ENCODE measurements around the gene CCDC142. TPM values are rescaled to one million over a fixed set of nuclear protein-coding genes. Genes with fewer than 3 reads are reported as not detected.

The CCDC142 gene
- polyA plus RNA-seq, 1 donor (not counting 4 experiments of a cell fraction or from before 2014, with no cell fraction given): 4.7 TPM

- peak overlapping the region; percentile 95 for H2AFZ ChIP-seq (ENCODE audit: control insufficient read depth, low read length)
- peak overlapping the region; percentile 97 for H3K4me2 ChIP-seq (ENCODE audit: control insufficient read depth, extremely low read depth, insufficient read depth, low read depth, low read length)
- dilution Hi-C loops (cut with MboI; ENCODE audit: extremely low pct_ligation_motif_present, low sequenced_read_pairs): no loop called here
- H3K9me3 ChIP-seq (ENCODE audit: control insufficient read depth, low read depth, low read length): no peaks in the 10 kb centered on the region
- H3K36me3 ChIP-seq (ENCODE audit: control insufficient read depth in 2 of 2, extremely low read depth in 1 of 2, insufficient read depth in 2 of 2, low read length in 2 of 2): peaks cover 12 to 16% of the 10 kb centered on the region in 2 experiments
- no peaks in the 10 kb centered on the region for H3K27me3 ChIP-seq (ENCODE audit: control insufficient read depth, extremely low read depth, insufficient read depth, low read length)
- H3K4me1 ChIP-seq (ENCODE audit: control insufficient read depth, extremely low read depth, insufficient read depth, low read length): peaks cover 9% of the 10 kb centered on the region
- no peaks in the 10 kb centered on the region for H3K9me1 ChIP-seq (ENCODE audit: control insufficient read depth, extremely low read depth, insufficient read depth, low read length)
- H3K4me3 ChIP-seq (ENCODE audit: control insufficient read depth in 2 of 3, extremely low read depth in 1 of 3, insufficient read depth in 2 of 3, low read depth in 1 of 3, low read length in 3 of 3): peak overlapping the region; percentile 67 to 99 (median 75)
- TF ChIP-seq EZH2 (IDR thresholded peaks at IDR 0.05; ENCODE audit: low read length): no peak
- TF ChIP-seq, protein P1, sequence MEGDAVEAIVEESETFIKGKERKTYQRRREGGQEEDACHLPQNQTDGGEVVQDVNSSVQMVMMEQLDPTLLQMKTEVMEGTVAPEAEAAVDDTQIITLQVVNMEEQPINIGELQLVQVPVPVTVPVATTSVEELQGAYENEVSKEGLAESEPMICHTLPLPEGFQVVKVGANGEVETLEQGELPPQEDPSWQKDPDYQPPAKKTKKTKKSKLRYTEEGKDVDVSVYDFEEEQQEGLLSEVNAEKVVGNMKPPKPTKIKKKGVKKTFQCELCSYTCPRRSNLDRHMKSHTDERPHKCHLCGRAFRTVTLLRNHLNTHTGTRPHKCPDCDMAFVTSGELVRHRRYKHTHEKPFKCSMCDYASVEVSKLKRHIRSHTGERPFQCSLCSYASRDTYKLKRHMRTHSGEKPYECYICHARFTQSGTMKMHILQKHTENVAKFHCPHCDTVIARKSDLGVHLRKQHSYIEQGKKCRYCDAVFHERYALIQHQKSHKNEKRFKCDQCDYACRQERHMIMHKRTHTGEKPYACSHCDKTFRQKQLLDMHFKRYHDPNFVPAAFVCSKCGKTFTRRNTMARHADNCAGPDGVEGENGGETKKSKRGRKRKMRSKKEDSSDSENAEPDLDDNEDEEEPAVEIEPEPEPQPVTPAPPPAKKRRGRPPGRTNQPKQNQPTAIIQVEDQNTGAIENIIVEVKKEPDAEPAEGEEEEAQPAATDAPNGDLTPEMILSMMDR (optimal IDR thresholded peaks at IDR 0.05 in 1 of 3, IDR thresholded peaks at IDR 0.05 in 1 of 3, conservative IDR thresholded peaks at IDR 0.05 in 1 of 3; ENCODE audit: extremely low read depth in 1 of 3, insufficient read depth in 2 of 3, low read length in 3 of 3): no peak
- no peaks in the 10 kb centered on the region for H4K20me1 ChIP-seq (ENCODE audit: control insufficient read depth, extremely low read depth, insufficient read depth, low read length)
- H3K9ac ChIP-seq (ENCODE audit: control insufficient read depth, extremely low read depth, insufficient read depth, low read length): peak overlapping the region; percentile 93
- H3K27ac ChIP-seq (ENCODE audit: control insufficient read depth, insufficient read depth, low read length): peak overlapping the region; percentile 89
- FAIRE-seq (no peak), DNase-seq (ENCODE audit: low read depth, low spot score) (no peak)
- H3K79me2 ChIP-seq (ENCODE audit: control insufficient read depth, insufficient read depth, low read length): no peaks in the 10 kb centered on the region
Measured at GRCh38 chr2:74472945-74473258, 9.9 kb downstream of the CCDC142 start.

DNA sequence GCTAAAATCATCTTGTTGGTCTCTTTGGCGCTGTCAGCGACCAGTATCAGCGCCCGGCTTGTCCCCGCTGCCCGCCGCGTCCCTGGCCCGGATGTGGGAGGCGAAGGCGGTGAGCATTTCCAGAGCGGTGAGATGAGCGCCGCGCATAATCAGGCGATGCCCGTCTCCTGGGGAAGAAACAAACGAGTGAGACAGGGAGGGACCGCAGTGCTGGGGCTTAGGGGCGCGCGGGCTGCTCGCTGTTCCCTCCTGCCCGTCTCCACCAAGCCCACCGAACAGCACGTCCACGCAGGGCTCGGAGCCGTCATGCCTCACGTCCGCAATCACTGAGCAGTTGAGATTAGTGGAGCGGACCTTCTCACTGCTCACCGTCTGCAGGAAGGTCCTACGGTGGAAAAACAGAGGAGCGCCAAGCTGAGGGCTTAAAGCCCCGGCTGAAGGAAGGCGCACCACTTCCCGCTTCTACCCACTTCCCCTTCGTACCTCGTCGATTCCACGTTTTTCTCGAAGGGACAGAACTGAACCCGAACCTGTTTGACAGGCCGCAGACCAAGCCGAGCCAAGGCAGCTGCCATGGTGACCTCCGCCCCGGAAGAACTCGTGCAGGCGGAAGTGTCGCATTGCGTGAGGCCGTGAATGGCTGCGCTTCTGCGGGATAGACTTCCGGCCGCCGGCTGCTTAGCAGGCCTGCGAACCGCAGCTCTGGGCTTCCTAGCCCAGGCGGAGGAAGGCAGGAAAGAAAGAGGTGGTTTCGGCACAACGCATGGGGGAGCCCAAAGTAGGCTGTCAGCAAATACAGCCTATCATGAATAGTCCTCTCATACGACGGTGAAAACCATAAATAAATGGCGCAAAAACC lies 10.5 kb downstream of the CCDC142 start, which contains the start of gene MRPL53:
Gene MRPL53, minus strand, starts transcription at position 595 of the 859 bp plus-strand sequence. Its CDS starts 20 bp downstream, at position 575.
- no peaks in the 10 kb centered on the region for H3K9me1 ChIP-seq (ENCODE audit: control insufficient read depth, extremely low read depth, insufficient read depth, low read length)
- DNase-seq (ENCODE audit: low read depth, low spot score) (no peak), FAIRE-seq (no peak)
- H3K9me3 ChIP-seq (ENCODE audit: control insufficient read depth, low read depth, low read length): no peaks in the 10 kb centered on the region
- peak within 1 kb of the TSS; percentile 89 for H3K27ac ChIP-seq (ENCODE audit: control insufficient read depth, insufficient read depth, low read length)
- H3K4me1 ChIP-seq (ENCODE audit: control insufficient read depth, extremely low read depth, insufficient read depth, low read length): peaks cover 9% of the 10 kb centered on the region
- peak within 1 kb of the TSS; percentile 97 for H3K4me2 ChIP-seq (ENCODE audit: control insufficient read depth, extremely low read depth, insufficient read depth, low read depth, low read length)
- no peaks in the 10 kb centered on the region for H3K27me3 ChIP-seq (ENCODE audit: control insufficient read depth, extremely low read depth, insufficient read depth, low read length)
- peaks cover 11 to 12% of the 10 kb centered on the region in 2 experiments for H3K36me3 ChIP-seq (ENCODE audit: control insufficient read depth in 2 of 2, extremely low read depth in 1 of 2, insufficient read depth in 2 of 2, low read length in 2 of 2)
- peak within 1 kb of the TSS; percentile 95 for H2AFZ ChIP-seq (ENCODE audit: control insufficient read depth, low read length)
- no peaks in the 10 kb centered on the region for H3K79me2 ChIP-seq (ENCODE audit: control insufficient read depth, insufficient read depth, low read length)
- peak within 1 kb of the TSS; percentile 93 for H3K9ac ChIP-seq (ENCODE audit: control insufficient read depth, extremely low read depth, insufficient read depth, low read length)
- dilution Hi-C loops (cut with MboI; ENCODE audit: extremely low pct_ligation_motif_present, low sequenced_read_pairs): no loop called here
- TF ChIP-seq, protein P1 (optimal IDR thresholded peaks at IDR 0.05 in 1 of 3, IDR thresholded peaks at IDR 0.05 in 1 of 3, conservative IDR thresholded peaks at IDR 0.05 in 1 of 3; ENCODE audit: extremely low read depth in 1 of 3, insufficient read depth in 2 of 3, low read length in 3 of 3): no peak
- H4K20me1 ChIP-seq (ENCODE audit: control insufficient read depth, extremely low read depth, insufficient read depth, low read length): no peaks in the 10 kb centered on the region
- peak within 1 kb of the TSS; percentile 67 to 99 (median 75) for H3K4me3 ChIP-seq (ENCODE audit: control insufficient read depth in 2 of 3, extremely low read depth in 1 of 3, insufficient read depth in 2 of 3, low read depth in 1 of 3, low read length in 3 of 3)

All from keratinocyte (primary cell).